Fibroblast of the conjunctiva (primary cell): ENCODE results near the gene NCOA7.
"Not testable (repeated sequence)": the region's sequence is repeated elsewhere in the genome, so short reads cannot be mapped to it uniquely, and the experiment has no call there.

Source experiments
- DNase-seq: peaks from one replicate; pipeline ENCODE4 v3.0.0-alpha.2; 2010; ENCODE audit warnings: low read depth

NCOA7 gene

GRCh38 chr6:125869427-125869826, 78.7 kb downstream of the NCOA7 start:
- DNase-seq, result no peak

- no peak for DNase-seq
Measured at GRCh38 chr6:125871365-125871764, 80.6 kb downstream of the NCOA7 start.

- no peak for DNase-seq
Measured at GRCh38 chr6:125872259-125872921, 81.6 kb downstream of the NCOA7 start.

GRCh38 chr6:125882243-125882642, 91.5 kb downstream of the NCOA7 start:
- no peak for DNase-seq

GRCh38 chr6:125884634-125885371, 94.0 kb downstream of the NCOA7 start:
- DNase-seq, result no peak

GRCh38 chr6:125886021-125886420, 95.3 kb downstream of the NCOA7 start:
- no peak for DNase-seq

- no peak for DNase-seq
Measured at GRCh38 chr6:125886914-125887313, 96.2 kb downstream of the NCOA7 start.

GRCh38 chr6:125887372-125887771, 96.6 kb downstream of the NCOA7 start:
- DNase-seq, result no peak

GRCh38 chr6:125888989-125889656, 98.4 kb downstream of the NCOA7 start:
- no peak for DNase-seq

GRCh38 chr6:125899726-125900182, 109.0 kb downstream of the NCOA7 start:
- DNase-seq, result no peak

GRCh38 chr6:125904871-125905270, 114.1 kb downstream of the NCOA7 start:
- no peak for DNase-seq

GRCh38 chr6:125906158-125906998, 115.6 kb downstream of the NCOA7 start:
- DNase-seq, result no peak

- DNase-seq, result no peak
Measured at GRCh38 chr6:125910527-125910926, 119.8 kb downstream of the NCOA7 start.

GRCh38 chr6:125911051-125911451, 120.3 kb downstream of the NCOA7 start:
- DNase-seq, result not testable (repeated sequence)

GRCh38 chr6:125912430-125912829, 121.7 kb downstream of the NCOA7 start:
- DNase-seq, result not testable (repeated sequence)

GRCh38 chr6:125913145-125913544, 122.4 kb downstream of the NCOA7 start:
- no peak for DNase-seq

GRCh38 chr6:125913864-125914351, 123.1 kb downstream of the NCOA7 start:
- DNase-seq, result peak; percentile 84

GRCh38 chr6:125918230-125918629, 127.5 kb downstream of the NCOA7 start:
- no peak for DNase-seq

- peak; percentile 70 for DNase-seq
Measured at GRCh38 chr6:125918681-125919566, 128.2 kb downstream of the NCOA7 start.

GRCh38 chr6:125919618-125920017, 128.9 kb downstream of the NCOA7 start:
- no peak for DNase-seq

GRCh38 chr6:125922322-125922860, 131.6 kb downstream of the NCOA7 start:
- DNase-seq, result no peak
